Bronchial epithelial cell (primary cell): ENCODE measurements around the gene FAM78A. TPM values are rescaled to one million over a fixed set of nuclear protein-coding genes. Genes with fewer than 3 reads are reported as not detected.

Experiments
- DNase-seq: peaks from one replicate; pipeline ENCODE4 v3.0.0-alpha.2; 2010; ENCODE audit warnings: low read depth
- FAIRE-seq: peaks from 2 replicates; lab custom pipeline; 2011; peaks lifted over from hg19 to GRCh38; lab: Jason Lieb, UNC
- H3K27me3 ChIP-seq: 2 replicates; pipeline ENCODE4 v1.5.1; 2011; ENCODE audit warnings: low read length; ENCODE audit not compliant: control insufficient read depth, insufficient read depth
- H3K36me3 ChIP-seq: 2 replicates; pipeline ENCODE4 v1.5.1; 2011; ENCODE audit warnings: low read length; ENCODE audit not compliant: control insufficient read depth, insufficient read depth
- H3K4me3 ChIP-seq: 2 replicates; pipeline ENCODE4 v1.5.1; 2011; ENCODE audit warnings: mild to moderate bottlenecking, low read depth, low read length, control low read depth
- CTCF ChIP-seq: IDR thresholded peaks from 2 replicates; pipeline ENCODE4 v1.5.1; 2011; ENCODE audit warnings: mild to moderate bottlenecking, moderate library complexity, low read length, control low read depth, inconsistent platforms; ENCODE audit not compliant: insufficient read depth, severe bottlenecking
- total RNA-seq: library from RNA; depleted of rRNA; stranded (reverse); fragments of >200 nt; gene quantifications from 2 replicates; pipeline ENCODE4 v1.2.1, GENCODE V29; 2014

The FAM78A gene
- total RNA-seq, 1 donor from 2014 or later = under 0.01 TPM

- H3K27me3 ChIP-seq = peaks cover 2% of the 10 kb centered on the region
- DNase-seq = no peak
- no peak overlapping the region for H3K4me3 ChIP-seq
- no peak for TF ChIP-seq CTCF
- H3K36me3 ChIP-seq = no peaks in the 10 kb centered on the region
- no peak for FAIRE-seq
Observed at GRCh38 chr9:131298816-131299215, 22.5 kb upstream of the FAM78A start.

- Histone ChIP-seq H3K36me3 (no peaks in the 10 kb centered on the region), H3K4me3 (no peak overlapping the region), H3K27me3 (peaks cover 2% of the 10 kb centered on the region)
- DNase-seq (no peak), FAIRE-seq (no peak)
- no peak for TF ChIP-seq CTCF
Observed at GRCh38 chr9:131298341-131298740, 22.0 kb upstream of the FAM78A start.

GRCh38 chr9:131297903-131298302, 21.6 kb upstream of the FAM78A start:
- Histone ChIP-seq H3K36me3 (no peaks in the 10 kb centered on the region), H3K4me3 (no peak overlapping the region), H3K27me3 (peaks cover 2% of the 10 kb centered on the region)
- TF ChIP-seq CTCF = no peak
- FAIRE-seq (no peak), DNase-seq (no peak)

GRCh38 chr9:131296906-131297500, 20.7 kb upstream of the FAM78A start:
- Histone ChIP-seq H3K36me3 (no peaks in the 10 kb centered on the region), H3K4me3 (no peak overlapping the region), H3K27me3 (no peaks in the 10 kb centered on the region)
- no peak for DNase-seq
- no peak for FAIRE-seq
- no peak for TF ChIP-seq CTCF

GRCh38 chr9:131296460-131296859, 20.1 kb upstream of the FAM78A start:
- H3K4me3 ChIP-seq = no peak overlapping the region
- no peaks in the 10 kb centered on the region for H3K27me3 ChIP-seq
- FAIRE-seq (no peak), DNase-seq (no peak)
- no peaks in the 10 kb centered on the region for H3K36me3 ChIP-seq
- TF ChIP-seq CTCF = no peak

- no peak for FAIRE-seq
Observed at GRCh38 chr9:131292937-131293336, 16.6 kb upstream of the FAM78A start.

More at GRCh38 chr9:131292937-131293336, 16.6 kb upstream of the FAM78A start:
- H3K27me3 ChIP-seq = peaks cover 2% of the 10 kb centered on the region
- TF ChIP-seq CTCF = no peak
- no peaks in the 10 kb centered on the region for H3K36me3 ChIP-seq
- no peak for DNase-seq
- H3K4me3 ChIP-seq = no peak overlapping the region
